GM19025 (cell line): ENCODE measurements around the gene C10orf62.

Experiments
- ATAC-seq: cut with Tn5 transposase; IDR thresholded peaks from one replicate; pipeline ENCODE4 v1.9.1; 2021; ENCODE audit warnings: mild to moderate bottlenecking, low read depth, moderate library complexity; ENCODE audit not compliant: unreplicated experiment

C10orf62 gene

DNA sequence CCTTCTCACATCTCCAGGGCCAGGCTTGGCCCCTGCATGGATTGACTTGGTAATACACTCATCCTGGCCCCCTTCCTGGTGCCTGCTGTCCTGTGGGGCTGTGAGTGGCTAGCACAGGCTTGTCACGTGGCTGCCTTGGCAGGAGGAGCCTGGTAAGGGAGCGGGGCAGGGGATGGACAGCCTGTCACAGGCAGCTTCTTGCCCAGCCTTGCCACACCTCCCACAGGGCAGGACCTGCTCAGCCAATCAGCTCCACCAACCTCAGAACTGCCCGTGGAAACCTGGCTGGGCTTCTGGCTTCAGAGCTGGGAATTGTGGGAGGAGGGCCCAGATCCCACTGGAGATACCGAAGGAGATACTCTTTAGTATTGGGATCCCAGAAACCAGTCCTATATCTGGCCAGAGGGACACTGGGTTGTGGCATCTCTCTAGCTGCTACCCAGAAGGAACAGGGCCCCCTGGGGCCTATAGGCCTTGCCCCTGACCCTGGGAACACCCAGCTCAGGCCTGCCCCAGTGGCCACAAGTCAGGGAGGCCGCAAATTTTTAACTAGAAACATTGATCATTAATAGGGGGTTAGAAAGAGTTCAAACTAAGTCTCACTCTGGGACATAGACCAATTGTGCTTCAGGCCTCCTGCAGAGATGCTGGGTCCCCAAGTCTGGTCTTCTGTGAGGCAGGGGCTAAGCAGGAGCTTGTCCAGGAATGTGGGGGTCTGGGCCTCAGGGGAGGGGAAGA lies 5.3 kb upstream of the C10orf62 start, which contains the start of gene HOGA1:
Gene HOGA1, plus strand, starts transcription at position 330 of the 738 bp plus-strand sequence. Its CDS starts 315 bp downstream, at position 645.
- peak; percentile 75 for ATAC-seq

DNA sequence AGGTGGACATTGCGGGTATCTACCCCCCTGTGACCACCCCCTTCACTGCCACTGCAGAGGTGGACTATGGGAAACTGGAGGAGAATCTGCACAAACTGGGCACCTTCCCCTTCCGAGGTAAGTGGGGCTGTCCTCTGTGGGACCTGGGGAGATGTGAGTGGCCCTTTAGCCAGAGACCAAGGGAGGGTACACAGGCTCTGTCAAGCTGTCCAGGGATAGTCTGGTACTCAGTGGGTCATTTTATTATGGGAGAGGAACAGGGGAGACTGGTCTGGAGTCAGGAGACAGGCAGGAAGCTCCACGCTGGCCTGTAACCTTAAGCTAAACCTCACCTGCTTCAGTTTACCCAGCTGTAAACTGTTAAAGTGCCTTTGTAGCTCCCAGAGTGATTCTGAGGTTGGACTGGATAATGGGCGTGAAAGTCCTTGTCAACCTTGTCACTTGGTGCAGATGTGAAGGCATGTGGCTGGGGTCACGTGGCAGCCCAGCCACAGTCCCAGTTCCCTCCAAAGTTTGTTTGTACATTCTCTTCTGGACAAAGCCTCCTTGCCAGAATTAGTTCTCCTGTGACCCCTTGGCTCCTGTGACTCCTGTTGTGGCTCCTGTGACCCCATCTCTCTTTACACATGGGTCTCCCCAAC lies 4.6 kb upstream of the C10orf62 start:
- no peak for ATAC-seq

DNA sequence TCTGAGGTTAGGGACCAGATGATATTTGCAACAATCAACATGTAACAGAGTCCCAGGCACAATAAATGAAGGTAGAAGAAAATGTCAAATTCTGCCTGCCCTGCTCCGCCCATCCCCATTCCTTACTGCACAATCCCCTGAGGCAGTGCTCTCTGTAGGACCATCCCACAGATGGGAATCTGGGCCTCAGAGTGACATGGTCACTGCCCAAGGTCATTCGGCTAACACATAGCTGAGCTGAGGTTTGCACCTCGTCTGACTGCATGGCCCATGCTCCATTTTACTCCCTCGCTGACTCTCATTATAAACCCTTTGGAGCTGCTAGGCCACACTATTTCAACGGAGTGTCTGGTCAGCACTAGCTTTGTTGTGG lies 4.1 kb upstream of the C10orf62 start:
- no peak for ATAC-seq

DNA sequence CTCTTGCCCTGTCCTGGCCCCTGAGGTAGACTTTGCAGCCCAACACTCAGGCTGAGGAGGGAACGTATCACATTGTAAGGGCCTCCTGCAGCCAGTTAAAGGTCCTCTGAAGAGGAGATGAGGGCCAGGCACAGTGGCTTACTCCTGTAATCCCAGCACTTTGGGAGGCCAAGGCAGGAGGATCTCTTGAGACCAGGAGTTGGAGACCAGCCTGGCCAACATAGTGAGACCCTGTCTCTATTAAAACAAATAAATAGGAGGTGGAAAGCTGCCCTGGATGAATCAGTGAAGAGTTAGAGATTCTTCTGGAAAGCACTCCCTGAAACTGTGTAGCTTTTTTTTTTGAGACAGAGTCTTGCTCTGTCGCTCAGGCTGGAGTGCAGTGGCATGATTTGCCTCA lies 2.3 kb upstream of the C10orf62 start:
- ATAC-seq, result no peak

DNA sequence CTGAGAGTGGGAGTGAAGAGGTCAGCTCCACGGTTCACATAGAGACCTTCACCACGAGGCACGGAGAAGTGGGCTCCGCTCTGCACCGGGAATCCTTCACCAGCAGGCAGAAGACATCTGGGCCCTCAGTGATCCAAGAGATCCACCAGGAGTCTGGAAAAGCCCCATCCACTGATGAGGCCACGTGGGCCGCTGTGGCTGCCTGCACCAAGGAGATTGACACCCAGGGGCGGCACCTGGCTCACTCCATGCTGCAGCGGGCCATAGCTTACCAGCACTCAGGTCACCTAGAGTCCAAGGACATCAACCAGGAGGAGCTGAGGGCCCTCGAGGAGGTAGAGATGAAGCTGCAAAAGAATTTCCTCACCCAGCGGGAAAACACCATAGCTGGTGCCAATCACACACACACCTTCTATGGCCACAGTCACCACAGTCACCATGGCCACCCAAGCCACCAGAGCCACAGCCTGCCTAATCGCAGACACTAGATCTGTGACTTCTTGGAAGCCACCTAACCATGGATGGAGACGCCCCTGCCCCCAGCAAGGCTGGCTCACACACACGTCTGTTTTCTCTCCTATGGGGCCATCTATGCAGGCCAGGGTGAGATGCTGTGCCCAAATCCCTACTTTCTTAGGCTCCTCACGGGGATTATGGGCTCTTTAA lies 694 bp downstream of the C10orf62 start:
- no peak for ATAC-seq

DNA sequence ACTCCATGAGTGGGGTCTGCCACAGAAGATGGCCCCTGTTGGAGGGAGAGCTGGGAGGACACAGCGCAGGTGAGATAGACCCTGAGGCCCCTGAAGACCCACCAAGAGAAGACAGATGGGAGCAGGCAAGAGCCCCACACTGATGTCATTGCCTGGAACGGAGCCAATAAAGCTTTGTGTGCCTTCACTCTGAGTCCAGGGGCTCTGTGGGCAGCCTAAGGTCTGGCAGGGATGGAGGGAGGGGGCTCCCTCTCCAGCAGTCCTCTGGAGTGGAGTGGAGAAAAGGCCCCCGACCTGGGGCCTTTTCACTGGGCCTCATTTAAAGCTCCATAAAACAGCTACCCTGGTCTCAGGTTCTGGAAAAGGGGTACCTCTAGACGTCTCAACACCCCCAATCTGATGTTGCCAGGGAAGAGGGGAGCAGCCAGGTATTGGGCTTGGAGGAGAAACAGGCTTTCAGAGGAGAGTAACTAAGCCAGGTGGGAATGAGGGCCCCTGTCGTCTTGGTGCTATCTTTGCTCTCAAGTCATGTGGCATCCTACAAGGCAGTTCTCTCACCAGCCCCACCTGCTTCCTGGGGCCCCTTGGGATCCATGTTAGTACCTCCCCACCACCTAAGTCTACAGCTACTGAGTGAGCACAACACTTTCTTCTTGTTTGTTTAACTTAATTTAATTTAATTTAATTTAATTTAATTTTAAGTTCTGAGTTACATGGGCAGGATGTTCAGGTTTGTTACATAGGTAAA lies 1.4 kb downstream of the C10orf62 start:
- ATAC-seq, result no peak

DNA sequence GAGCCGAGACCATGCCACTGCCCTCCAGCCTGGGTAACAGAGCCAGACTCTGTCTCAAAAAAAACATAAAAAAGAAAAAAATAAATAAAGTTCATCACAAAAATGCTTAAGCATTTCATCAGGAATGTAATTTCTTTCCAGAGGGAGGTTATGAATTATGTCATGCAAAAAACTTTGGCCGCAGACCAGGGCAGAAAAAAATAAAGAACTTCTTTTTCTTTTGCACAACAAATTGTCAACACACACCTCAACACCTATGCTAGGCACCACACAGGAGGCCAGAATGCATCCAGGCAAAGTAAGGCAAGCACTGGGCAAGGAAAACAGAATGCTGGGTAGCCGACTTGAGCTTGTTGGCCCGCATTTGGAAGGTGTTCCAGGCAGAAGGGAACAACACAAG lies 3.9 kb downstream of the C10orf62 start:
- no peak for ATAC-seq

DNA sequence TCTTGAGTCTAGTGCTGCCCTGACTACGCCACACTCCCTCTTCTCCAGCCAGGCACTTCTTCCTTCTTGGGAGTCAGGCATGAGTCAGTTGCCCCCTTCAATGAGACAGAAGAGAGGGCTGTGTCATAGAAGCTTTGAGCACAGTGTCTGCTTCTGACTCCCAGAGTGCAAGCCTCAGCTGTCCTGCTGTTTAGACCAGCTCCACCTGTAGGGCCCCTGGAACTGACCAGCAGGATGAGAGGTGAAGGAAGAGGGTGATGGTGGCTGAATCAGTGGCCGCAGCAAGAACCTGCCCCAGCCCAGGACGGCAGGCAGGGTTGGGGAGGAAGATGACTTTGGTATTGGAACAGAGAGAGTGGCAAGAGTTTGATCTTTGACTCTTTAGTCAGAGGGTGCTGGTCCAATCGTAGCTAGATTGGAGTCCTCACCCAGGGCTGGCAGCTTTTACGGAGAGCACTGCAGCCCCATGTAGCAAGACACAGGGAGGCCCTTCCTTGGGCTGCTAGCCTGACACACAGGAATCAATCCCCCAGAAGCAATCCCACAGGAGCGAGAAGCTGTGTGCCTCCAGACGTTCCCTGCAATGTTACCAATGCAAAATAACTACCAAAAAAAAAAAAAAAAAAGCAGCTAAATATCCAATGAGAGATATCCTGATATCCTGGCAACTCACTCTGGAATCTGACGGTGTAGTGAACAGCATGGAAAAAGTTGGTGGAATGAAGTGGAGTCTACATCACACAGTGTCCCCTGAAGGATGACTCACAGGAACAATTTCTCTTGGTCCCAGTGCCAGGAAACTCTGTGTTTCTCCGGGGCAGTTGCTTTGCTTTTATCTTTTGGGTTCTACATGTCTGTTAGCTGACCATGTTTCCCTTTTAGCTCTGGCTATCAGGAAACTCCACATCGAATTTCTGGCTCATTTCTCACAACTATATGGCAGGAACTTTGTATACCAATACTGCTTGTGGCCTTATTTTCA lies 6.9 kb downstream of the C10orf62 start:
- ATAC-seq, result no peak

DNA sequence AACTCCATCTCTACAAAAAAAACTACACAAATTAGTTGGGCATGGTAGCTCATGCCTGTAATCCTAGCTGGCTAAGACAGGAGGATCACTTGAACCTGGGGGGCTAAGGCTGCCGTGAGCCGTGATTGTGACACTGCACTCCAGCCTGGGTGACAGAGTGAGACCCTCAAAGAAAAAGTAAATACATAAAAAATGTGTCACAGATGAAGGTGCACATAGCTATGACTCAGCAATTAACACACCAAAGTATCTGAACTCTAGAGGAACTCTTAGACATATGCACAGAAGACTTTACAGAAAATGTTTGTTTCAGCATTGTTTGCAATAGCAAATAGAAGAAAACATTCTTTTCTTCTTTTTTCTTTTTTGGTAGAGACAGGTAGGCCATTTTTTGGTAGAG lies 8.3 kb downstream of the C10orf62 start:
- ATAC-seq, result no peak

DNA sequence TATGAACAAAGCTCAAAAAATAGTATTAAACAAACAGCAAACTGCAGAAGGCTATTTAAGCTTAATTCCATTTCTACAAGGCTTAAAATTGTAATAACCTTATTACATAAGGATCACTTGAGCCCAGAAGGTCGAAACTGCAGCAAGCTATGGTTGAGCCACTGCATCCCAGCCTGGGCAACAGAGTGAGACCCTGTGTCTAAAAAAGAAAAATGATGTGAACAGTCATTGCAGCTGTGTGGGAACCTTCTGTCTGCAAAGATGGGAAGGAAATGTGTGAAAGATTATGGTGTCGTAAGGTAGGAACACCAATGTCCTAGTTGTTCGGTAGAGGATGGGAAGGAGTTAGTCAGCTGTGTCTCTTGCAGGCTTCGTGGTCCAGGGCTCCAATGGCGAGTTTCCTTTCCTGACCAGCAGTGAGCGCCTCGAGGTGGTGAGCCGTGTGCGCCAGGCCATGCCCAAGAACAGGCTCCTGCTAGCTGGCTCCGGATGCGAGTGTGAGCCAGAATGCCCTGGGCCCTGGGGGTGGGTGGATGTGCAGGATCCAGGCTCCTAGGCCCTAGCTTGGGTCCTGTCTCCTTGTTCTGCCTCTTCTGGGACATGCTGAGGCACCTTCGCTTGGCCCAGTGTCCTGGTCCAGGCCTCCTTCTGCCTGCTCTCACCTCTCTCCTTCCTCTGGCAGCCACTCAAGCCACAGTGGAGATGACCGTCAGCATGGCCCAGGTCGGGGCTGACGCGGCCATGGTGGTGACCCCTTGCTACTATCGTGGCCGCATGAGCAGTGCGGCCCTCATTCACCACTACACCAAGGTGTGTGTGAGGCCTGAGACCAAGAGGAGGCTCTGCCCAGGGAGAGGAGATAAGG lies 9.1 kb downstream of the C10orf62 start:
- ATAC-seq, result no peak

DNA sequence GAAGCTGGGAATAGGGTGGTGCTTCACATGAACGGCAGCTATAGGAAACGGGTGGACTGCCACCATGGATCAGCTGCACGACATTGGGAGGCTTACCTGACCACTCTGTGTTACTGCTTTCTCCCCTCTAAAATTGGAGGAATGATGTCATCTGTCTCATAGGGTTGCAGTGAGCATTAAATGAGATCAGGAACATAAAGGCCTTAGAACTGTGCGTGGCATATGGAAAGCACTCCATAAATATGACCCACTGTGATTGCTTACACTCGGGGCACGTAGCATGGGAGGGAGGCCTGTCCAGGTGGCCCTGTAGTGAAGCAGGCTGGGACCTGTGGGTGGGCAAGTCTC lies 9.7 kb downstream of the C10orf62 start:
- no peak for ATAC-seq

DNA sequence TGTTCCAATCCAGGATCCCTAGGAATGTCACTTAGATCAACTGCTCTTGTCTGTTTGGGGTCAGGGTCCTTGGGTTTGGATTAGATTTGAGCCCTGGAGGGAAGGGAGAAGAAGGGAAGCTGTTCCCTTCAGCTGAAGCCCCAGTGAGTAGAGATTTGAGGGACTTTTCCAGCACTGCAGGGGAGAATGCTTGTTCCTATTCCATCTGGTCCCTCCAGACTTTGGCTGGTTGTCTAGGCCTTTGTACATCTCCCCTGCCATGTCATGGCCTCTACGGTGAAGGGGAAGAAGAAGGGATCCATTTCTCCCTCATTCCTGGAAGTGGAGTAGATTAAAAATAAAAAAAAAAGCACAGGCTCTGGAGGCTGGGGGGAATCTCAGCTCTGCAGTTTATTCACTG lies 11.1 kb downstream of the C10orf62 start:
- ATAC-seq, result no peak

DNA sequence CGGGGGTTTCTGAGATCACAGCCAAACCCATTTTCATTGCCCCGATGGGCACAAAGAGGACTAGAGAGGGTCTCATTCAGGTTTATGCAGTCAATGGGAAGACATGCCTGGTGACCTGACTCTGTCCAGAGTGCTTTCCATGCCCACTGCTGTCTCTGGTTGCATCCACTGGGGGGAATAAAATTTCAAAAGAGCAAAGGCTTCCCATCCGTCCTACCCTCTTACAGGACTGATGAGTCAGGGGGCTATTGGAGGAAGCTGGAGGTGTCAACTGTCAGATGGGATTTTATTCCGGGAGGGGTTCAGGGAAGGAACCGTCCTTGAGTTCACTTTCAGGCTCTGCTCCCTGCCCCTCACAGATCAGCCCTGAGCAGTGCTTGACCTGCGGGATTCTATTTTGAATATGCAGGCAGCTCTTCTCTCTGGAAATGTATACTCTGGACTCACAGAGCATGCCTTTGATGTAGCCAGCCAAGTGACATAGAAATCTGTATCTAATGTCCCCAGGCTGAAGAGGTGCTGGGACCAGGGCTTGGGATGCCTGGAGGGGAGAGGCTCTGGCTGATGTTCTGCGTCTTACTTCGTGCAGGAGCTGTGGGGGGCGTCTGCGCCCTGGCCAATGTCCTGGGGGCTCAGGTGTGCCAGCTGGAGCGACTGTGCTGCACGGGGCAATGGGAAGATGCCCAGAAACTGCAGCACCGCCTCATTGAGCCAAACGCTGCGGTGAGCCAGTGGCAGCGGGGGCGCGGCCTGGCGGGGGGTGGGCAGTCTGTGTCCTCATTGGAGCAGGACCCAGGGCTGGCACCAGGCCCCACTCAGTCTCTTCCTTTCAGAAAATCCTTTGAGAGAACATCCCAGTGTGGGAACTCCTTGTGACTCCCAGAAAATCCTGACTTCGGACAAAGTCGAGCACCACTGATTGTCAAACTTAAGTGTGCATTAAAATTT lies 12.0 kb downstream of the C10orf62 start:
- ATAC-seq, result no peak

DNA sequence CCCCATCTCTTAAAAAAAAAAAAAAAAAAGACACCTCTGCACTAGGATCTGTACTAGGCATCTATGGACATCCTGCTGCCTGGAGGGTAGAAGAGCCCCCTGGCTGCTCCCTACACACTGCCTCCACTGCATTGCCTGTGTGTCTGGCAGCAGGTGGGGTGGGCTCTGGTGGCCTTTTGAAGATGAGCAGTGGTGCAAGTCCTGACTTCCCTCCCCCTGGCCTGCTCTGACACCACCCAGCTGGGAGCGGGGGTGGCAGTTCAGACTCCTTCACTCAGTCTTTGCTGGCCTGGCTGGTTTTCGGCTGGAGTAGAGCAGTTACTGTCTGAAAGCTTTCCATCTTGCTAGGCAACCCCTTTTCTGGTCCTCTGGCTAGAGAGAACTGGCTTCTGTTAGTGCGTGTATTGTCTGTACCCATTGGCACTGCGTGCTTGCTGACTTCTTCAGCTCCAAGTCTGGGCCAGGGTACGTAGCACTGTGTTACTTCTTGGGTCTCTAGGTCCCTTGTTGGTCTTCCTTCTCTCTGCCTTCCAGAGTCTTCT lies 17.6 kb downstream of the C10orf62 start:
- no peak for ATAC-seq

DNA sequence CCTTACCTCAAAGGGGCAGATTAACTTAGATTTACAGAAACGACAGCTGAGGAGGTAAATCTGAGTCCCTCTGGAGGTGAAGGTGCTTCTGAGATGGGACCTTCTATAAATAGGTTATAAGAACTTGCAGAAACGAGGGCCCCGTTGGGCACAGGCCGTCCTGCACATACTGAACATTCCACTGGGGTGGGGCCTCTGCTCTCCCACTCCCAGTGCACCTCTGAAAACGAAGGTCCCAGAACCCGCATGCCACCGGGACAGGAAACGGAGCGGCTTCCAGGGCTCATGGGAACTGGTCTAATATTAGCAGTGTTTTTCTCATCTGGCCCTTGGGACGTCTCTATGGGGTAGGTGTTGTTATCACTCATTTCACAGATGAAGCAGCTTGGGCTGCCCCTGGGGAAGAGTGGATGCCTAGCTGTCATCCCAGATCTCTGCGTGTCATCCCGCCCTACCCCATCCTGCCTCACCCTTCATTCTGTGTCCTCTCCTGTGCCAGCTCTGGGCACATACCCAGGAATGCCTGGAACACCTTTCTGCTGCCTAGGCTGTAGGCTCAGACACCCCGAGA lies 19.6 kb downstream of the C10orf62 start:
- ATAC-seq, result no peak

DNA sequence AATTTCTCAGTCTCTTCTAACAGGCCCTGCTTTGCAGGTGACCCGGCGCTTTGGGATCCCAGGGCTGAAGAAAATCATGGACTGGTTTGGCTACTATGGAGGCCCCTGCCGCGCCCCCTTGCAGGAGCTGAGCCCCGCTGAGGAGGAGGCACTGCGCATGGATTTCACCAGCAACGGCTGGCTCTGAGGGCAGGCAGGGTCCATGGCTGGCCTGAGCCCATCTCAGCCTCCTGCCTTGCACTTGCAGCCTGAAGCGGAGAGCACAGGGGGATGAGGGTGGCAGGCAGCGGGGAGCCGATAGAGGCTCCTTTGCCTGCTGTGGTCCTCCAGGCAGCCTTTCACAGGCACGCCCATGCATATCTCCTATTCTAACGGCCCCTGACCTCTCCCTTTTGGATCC lies 22.0 kb downstream of the C10orf62 start:
- no peak for ATAC-seq

DNA sequence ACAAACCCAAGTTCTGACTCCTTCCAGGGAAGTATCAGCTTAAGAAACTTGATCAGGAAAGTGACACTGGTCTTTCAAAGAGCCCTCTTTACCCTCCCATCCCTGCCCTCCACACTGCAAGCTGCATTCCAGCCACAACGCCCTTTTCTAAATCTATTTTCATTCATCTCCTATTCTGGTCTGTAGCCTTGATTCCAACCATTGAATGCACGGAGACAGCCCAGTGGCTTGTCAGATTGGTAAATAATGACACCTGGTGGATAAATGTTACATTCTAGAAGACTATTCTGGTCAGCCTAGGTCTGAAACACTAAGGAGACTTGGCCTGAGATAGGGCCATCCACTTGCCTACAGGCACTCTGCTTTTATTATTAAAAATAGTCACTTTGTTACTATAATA lies 22.9 kb downstream of the C10orf62 start:
- ATAC-seq, result no peak
